Brain pericyte (primary cell): ENCODE results near the gene PSMA7.

Experiments used
- DNase-seq: peaks from one replicate; pipeline ENCODE4 v3.0.0-alpha.2; 2012; ENCODE audit warnings: low read depth, low spot score

The PSMA7 gene

DNA sequence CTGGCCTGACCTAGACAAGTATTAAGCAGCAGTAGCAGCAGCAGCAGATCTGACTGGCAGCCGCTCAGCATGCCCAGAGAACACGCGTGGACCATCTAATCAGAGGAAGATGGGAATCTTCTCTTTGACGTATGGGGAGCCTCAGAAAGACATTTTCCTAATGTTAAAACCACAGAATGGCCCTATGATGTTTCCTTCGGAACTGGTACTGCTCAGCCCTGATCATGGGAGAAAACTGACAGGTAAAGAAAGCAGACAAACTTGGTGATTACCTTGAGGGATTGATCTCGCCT is 6.2 kb downstream of the PSMA7 start:
- DNase-seq = no peak

DNA sequence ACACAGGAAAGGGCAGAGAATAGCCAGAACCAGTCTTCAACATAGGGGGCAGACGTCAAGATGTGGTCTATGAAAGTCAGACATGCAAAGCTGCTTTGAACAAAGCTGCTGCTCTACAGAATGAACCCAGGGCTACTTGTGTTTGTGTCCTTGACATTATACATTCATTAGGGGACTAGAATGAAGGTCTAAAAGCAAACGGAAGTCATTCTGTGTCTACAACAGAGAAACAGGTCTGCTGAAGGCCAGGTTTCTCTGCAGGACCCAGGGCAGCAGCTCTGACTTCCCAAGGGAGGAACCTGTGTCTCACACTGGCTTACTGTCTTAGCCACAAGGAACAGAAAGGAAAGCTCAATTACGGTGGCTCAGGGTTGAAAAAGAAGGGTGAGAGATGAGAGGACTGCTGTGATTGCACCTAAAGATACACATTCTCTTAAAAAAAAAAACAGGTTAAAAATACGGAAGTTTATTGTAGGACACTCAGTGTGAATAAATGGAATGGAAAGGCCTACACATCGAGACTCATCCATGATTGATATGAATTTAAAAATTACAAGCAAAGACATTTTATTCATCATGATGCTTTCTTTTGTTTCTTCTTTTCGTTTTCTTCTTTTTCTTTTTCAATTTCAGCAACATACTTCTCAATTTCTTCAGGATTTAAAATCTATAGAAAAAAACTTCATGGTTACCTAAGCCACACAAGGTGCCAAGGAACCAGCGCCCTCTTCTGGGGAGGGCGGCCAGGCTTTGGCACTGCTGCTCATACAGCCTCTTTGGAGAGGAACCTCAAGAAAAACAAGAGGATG is 6.7 kb downstream of the PSMA7 start:
- DNase-seq = no peak

DNA sequence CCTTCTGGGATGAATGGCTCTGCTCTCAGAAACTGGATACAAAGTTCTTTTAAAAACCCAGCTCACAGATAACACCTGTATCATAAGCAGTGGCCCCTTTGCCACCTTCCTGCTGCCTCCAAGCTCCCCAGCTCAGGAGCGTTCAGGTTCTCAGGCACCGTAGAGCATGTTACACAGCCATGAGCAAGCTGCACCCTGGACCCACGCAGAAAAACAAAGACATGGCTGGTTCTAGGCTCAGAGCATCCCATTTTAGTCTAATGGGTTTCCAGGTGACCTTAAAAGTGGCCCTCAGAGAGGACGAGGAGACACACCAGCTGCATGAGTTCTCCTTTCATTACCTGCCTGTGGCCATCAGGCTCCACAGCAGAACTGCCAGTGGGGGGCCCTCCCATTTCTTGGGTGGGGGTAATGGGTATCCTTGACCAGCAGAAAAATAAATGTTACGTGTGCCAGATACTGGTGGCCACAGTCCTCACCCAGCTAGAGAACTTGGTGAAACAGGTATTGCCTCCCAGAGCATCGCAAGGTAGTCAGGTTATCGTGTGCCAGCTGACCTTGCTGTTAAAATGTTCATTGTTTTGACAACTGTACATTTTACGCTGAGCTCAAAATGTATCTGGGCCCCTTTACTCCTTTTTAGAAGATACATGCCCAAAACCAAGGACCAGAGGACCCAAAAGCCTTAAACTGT is 7.5 kb downstream of the PSMA7 start:
- no peak for DNase-seq

DNA sequence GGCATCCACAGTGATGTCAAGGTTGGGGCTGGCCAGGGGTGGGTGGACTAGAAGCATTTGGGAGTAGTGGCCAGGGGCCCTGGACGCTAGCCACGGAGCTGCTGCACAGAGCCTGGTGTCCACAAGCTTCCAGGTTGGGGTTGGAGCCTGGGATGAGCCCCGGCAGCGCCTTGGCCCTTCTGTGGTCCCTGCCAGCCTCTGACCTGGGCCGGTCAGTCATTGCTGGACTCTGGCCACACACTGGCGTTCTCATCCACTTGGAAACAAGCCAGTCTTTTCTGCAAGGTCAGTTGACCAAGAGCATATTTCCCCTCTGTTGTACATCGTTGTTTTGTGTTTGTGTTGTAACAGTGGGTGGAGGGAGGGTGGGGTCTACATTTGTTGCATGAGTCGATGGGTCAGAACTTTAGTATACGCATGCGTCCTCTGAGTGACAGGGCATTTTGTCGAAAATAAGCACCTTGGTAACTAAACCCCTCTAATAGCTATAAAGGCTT is 8.4 kb downstream of the PSMA7 start:
- no peak for DNase-seq

DNA sequence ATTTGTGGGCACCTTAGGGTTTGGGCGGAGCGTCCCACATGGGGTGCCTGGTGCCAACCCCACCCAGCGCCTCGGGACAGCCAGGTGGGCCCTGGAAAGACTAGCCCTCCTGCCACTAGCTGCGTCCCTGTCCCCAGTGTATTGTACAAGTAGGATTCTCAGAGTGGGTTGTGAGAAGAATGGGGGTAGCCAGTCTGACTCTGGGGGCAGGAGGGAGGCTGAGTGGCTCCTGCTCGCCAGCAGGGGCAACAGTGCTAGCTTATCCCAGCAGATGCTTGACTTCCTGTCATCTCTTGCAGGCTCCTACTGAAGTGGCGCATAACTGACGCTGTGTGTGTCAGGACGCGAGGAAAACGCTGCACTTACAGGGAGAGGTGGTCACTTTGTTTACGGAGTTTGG is 9.3 kb downstream of the PSMA7 start:
- no peak for DNase-seq

DNA sequence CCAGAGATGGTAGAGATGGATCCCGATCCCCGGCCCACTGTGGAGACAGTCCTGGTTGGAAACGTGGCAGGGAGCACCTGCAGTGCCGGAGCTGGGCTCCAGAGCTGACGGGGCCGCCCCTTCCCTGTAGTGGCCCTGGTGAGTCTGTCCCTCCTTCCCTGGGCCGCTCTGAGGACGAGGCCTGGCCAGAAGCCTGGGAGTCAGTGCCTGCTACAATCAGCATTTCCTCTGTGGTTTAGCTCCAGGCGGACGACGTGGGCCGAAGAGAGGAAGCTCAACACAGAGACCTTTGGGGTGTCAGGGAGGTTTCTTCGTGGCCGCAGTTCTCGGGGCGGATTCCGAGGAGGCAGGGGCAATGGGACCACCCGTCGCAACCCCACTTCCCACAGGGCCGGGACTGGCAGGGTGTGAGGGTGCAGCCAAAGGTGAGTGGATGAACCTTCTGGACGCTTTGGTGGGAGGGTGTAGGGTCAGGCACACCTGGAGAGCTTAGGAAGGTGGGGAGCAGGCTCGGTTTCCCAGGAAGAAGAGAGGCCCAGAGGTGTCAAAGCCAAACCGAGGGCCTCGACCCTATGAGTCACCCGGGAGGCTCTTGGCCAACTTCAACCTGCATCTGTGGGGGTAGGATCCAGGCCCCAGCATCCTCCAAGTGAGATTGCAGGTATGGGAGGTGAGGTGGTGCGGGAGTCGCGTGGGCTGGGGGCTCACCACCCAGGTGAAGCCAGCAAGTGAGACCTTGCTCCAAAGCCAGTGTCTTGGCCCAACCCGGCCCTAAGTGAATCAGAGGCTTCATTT is 9.9 kb downstream of the PSMA7 start:
- DNase-seq = no peak

DNA sequence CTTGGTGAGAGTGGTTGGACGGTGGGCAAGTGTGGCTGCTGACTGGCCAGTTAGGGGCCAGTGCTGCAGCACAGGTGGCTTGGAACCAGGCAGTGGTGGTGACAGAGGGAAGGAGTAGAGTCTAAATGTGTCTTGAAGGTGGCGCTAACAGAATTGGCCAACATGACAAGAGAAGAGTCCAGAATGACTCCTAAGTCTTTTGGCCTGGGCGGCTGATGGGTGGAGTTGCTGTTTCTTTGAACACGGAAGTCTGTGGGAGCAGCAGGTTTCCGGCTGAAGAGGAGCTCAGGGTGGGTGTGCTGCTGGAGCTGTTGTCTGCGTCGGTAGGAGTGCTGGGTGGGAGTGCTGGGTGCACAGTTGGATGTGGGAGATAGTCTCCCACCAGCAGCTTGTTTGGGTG is 10.8 kb downstream of the PSMA7 start:
- no peak for DNase-seq

DNA sequence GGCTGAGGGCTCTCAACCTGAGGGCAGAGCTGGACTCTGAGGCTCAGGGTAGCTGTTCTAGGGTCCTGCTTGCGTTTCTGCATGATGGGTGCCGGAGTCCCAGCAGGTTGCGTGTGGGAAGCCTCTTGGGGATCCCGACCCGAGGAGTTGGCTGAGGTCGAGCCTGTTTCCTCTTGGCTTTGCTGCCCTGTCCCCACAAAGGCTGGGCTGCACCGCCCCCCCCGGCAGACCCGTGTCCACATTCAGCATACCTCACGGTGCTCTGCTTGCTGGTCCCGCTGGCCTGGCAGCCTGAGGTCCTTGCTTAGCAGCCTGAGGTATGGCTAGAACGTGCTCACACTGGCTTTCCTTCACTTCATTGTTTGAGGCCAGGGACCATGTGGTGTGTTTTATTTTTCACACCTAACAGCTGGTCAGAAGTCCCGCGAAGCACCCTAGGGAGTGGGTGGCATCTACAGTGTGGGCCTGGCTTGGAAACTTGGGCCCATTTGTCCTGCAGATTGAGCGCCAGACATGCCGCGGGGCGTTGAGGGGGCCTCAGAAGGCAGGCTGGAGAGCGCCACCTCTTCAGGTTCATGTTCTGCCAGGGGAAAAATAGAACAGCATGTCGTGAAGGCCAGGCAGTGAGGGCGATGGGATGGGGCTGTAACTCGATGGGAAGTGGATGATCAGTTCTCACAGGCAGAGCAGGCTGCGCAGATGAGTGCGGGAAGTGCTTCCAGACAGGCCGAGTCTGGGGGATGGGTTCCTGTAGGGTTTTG is 11.5 kb downstream of the PSMA7 start:
- no peak for DNase-seq

DNA sequence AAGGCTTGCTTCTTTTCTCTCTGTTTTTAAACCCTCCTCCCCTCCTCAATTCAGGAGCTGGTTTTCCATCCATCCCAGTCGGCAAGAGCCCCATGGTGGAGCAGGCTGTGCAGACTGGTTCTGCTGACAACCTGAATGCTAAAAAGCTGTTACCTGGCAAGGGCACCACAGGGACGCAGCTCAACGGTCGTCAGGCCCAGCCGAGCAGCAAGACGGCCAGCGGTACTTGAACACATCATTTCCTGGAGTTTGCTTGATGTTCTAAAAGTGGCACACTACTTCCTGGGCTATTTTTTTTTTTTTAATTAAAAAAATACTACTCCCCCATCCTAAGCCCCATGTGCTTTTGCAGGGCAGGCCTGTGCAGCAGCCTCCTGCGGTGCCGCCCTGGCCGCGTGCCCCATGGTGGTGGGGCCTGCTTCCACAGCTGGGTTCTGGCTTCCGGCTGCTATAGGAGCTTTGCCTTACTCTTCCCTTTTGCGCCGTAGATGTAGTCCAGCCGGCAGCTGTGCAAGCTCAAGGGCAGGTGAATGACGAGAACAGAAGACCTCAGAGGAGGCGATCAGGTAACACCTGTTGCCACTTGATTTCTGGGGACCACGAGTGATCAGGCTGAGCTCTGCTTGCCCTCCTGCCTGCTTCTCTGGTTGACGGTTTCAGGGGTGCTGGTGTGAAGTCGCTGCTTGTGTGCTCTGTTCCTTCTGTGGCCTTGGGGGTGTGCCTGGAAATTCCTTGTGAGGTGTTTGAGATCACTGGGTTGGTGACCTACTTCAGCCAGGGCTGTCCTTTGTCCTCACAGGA is 13.3 kb downstream of the PSMA7 start:
- DNase-seq = no peak

DNA sequence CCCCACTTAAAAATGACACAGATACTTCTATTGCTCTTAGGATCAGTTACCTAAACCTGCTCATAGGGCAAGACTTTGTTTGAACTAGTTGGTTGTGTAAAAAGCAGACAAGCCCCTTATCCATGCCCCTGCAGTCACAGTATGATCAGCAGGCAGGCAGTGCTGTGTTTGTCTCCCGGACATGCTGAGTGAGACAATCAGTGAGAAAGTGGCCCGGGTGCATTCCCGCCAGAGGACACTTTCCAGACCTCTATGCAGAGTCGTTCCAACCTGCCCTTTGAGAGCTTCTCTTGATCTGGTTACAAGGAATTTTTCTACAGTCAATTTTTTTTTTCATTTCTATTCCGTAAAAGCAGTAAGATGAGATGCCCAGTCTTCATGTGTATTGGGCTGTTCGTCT is 14.7 kb downstream of the PSMA7 start:
- no peak for DNase-seq

DNA sequence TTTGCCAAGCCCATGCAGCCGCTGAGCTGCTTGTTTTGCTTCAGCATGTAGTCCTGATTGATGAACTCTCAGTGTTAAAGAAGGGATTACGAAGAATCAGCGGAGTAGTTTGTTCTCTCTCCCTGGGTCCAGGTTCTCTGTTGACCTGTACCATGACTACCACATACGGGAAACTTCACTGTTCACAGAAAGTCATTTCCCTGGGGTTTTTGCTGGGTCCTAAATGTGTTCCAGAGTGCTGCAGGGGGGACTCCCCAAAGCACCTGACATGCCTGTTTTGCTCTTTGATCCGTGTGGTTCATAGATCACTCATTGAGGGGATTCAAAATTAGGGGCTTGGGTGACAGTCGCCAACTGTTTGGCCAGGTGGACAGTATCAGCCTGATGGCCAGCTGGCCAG is 15.4 kb downstream of the PSMA7 start:
- no peak for DNase-seq

DNA sequence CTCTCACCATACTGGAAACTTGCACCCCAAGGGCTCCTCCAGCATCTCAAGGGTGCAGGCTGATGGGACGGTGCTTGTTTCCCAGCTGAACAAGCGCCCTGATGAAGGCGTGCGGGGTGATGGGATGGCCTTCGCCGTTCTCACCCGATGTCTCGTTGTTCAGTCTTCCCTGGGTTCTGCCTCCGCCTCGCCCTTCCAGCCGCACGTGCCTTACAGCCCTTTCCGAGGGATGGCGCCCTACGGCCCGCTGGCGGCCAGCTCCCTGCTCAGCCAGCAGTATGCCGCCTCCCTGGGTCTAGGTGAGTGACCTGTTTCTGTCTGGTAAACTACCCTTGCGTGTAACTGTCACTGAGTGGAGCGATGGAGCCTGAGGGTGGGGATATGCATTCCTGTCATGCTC is 17.1 kb downstream of the PSMA7 start:
- no peak for DNase-seq

DNA sequence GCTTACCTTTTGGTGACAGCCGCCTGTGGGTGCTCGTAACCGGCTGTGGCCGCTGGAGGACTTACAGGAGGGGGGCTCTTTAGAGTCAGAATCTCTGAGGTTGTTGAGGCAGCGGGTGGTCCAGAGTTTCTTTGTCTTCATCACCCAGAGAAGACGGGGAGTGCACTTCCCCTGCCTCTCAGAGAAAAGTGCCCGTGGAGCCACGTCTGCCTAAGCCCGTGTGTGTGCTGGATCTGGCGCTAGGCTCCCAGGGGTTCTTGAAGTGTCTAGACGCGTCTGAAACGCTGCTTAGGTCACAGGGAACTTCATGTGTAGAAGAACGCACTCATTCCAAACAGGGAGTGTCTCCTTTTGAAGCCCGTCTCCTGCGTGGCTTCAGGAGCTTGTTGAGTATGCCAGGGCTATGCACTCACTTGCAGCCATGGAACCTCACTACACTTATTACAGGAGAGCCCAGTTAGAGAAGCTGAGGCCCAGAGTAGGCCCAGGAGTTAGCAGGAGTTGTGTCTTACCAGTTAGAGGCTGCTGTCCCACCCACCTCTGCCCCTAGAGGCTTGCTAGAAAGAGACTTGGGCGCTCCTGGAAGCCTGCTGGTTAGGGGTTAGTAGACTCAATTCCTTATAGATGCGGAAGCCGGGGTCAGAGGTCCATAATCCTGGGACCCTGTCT is 19.6 kb downstream of the PSMA7 start:
- DNase-seq = no peak

DNA sequence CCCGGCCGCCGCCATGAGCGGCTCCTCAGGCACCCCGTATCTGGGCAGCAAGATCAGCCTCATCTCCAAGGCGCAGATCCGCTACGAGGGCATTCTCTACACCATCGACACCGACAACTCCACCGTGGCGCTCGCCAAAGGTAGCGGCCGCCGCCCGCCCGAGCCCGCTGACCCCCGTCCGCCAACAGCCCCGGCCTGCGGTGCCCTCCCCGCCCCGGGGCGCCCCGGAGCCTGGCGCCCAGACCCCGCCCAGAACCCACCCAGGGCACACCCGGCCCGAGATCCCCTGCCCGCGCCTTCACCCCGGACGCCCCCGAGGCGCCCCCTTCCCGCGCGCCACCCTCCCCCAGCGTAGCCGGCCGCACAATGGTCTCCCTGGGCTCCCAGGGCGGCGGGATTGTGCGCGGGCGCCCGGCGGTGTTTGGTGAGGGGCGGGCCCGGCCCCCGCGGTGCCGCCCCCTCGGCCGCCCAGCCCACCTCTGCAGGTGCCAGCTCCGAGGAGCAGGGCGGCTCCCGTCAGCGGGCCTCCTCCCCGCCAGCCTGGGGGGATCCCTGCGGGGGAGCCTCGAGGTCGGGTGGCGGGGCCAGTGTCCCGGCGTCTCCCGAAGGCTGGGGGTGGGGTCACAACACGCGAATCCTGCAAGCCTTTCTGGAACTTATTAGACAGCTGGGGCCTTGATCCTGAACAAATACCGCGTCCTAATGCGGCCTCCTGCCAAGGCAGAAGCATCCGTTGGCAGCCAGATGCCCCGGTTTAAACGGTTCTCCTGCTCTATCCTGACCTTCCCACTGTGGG is 20.3 kb downstream of the PSMA7 start:
- DNase-seq = peak; percentile 57

DNA sequence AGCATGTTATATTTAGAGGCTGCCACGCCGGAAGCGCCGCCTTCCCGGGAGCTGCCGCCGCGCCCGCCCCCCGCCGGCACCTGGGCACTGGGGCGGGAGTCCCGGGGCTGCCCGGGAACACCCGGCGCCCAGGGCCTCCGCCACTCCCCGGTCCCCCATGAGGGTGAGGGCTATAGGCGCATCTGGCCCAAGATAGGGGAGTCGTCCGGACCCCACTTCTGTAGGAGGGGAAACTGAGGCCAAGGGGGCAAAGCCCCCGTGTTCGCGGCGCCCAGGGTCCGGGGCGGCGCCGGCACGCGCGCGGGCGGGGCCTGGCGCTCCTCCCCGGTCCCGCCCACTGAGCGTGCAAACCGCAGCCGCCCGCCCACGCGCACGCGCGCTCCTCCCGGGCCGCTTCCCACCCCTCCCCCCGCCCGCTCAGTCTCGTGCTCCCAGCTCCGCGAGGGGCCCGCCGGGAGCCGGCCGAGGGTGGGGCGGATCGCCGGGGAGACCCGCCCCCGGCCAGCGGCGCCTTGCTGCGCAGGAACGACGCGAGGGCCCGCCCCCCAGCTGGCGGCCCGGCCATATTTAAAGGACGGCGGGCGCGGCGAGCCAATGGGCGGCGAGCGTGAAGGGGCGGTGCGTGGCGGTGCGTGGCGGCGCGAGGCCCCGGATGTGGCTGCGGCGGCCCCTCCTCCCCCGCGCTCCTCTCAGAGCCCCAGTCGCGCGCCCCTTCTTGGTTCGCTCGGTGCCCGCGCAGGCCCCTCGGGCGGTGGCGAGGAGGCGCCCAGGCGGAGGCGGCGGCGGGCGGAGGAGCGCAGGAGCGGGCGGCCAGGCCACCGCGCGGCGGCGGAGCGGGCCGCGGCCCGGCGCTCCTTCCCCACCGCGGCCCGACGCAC is 21.2 kb downstream of the PSMA7 start, which contains the start of gene LSM14B:
LSM14B (plus strand) TSS at position 700 of the 878 bp plus-strand sequence. CDS start 192 bp downstream, outside the sequence.
- DNase-seq = peak; percentile 81

DNA sequence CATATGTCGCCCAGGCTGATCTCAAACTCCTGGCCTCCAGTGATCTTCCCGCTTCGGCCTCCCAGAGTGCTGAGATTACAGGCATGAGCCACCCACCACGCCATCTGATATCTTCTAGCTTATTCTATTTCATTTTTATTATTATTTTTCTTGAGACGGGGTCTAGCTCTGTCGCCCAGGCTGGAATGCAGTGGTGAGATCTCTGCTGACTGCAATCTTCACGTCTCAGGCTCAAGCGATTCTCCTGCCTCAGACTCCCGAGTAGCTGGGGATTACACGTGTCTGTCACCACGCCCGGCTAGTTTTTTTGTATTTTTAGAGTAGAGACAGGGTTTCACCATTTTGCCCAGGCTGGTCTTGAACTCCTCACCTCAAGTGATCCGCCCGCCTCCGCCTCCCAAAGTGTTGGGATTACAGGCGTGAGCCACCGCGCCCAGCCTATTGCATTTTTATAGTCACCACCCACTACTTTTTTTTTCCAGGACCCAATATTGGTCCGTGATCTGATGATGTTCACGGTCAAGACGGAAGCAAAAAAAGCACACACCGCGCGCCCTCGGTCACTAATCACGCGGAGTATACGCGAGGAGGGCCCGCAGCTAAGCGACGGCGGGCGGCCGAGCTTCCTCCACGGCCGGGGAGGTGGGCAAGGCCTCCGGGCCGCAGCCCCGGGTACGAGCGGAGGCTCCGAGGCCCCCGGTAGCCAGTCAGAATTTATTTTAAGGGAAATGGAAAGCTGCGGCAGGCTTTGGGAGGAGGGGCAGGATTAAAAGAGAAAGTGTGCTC is 22.0 kb downstream of the PSMA7 start:
- DNase-seq = no peak

DNA sequence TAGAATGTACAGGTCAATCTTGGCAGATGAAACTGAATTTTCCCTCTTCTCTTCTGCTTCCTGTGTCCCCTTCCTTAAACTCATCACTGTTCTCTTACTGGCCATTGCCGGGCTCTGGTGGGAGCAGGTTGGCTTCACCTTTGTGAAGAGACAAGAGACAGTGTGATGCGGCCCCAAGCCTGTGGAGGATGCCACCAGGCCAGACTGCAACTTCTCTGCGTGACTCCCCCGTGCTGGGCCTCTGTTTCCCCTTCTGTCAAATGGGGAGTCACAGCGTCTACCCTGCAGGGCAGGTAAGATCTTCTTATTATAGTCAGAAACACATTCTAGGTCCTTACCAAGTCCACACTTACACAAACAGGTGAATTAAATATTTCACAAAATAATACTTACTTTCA is 22.8 kb downstream of the PSMA7 start:
- no peak for DNase-seq
